GM10248 (cell line): ENCODE data around the gene GRM8.

Experiments used
- CTCF ChIA-PET: fragments of 300-600 bp; sonication (Branson Sonifier 250); formaldehyde crosslinking; extraction: SDS; loops from one replicate; lab custom pipeline; 2021; ENCODE audit warnings: antibody characterized with exemption; lab: Yijun Ruan, JAX
- POLR2A ChIA-PET: fragments of 350-650 bp; sonication (Branson Sonifier 250); formaldehyde crosslinking; extraction: SDS; loops from one replicate; lab custom pipeline; 2020; ENCODE audit warnings: antibody characterized with exemption; lab: Yijun Ruan, JAX
- DNase-seq: peaks from one replicate; pipeline ENCODE4 v3.0.0; 2012; ENCODE audit errors: extremely low spot score
- CTCF ChIP-seq: IDR thresholded peaks from 2 replicates; pipeline ENCODE4 v1.5.1; 2012; ENCODE audit warnings: mild to moderate bottlenecking, low read depth; ENCODE audit errors: extremely low read depth, missing control alignments, control extremely low read depth

The GRM8 gene

GRCh38 chr7:126403040-126403439 is 849.7 kb downstream of the GRM8 start:
- ChIA-PET POLR2A (no interaction called here), CTCF (interaction anchor here (2.0 to 2.1 kb wide), 2 partner anchors 10 to 23 kb away, joined by 6 to 9 read pairs; no protein-coding TSS in a partner anchor)
- TF ChIP-seq CTCF, result no peak
- no peak for DNase-seq

DNA sequence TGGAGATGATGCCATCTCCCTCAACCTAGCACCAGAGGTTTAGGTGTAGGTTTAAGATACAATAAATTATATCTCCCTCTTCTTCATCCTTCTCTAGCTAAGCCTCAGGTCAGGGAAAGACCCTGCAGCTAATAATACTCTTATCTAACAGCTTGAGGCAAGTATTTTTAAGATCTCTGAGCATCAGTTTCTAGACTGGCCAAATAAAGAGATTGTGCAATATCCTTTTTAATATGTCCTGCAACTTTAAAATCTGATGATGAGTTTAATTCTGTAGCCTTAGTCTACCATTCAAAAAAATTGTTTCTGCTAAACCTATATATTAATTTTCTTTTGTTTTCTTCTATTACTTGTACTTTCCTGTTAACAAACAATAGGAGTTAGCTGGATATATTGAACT is 850.8 kb downstream of the GRM8 start:
- ChIA-PET CTCF (interaction anchor here (1.0 to 2.1 kb wide), 3 partner anchors 11 to 401 kb away, joined by 3 to 9 read pairs (median 4); no protein-coding TSS in a partner anchor), POLR2A (no interaction called here)
- TF ChIP-seq CTCF, result no peak
- DNase-seq, result no peak

DNA sequence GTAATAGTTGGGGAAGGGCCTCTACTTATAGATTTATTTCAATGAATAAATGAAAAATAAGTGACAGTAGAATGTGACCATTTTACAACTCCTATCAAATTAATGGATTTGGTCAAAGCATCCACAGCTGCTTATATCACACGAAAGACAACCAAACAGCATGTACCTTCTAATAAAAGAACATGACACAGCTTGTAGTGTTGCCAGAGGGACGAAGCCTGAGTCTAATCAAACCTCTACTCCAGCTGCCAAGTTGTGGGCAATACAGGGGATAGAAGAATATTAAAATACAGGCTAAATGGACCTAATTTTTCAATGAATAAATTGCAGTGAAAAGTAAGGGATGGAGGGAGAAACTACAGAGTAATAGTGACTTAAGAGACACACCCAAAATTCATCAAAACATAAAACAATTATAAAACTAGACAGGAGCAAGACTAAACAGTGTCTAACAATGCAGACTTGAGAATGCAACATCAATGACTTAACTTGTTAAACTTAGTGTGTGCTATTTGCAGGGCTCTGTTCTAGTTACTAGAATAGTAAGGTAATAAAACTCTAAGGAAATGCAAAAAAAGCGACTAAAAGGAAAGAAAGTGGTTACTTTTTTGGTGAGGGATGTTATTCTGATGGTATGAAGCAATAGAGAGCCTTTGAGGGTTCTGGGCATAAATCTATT is 853.8 kb downstream of the GRM8 start:
- no peak for TF ChIP-seq CTCF
- CTCF ChIA-PET, result interaction anchor here (1.4 to 2.0 kb wide), 2 partner anchors 11 to 13 kb away, joined by 5 to 6 read pairs; no protein-coding TSS in a partner anchor
- POLR2A ChIA-PET, result no interaction called here
- DNase-seq, result no peak

GRCh38 chr7:126398285-126398684 is 854.5 kb downstream of the GRM8 start:
- DNase-seq, result no peak
- ChIA-PET POLR2A (no interaction called here), CTCF (interaction anchor here (1.4 to 2.0 kb wide), 2 partner anchors 11 to 14 kb away, joined by 5 to 6 read pairs; no protein-coding TSS in a partner anchor)
- TF ChIP-seq CTCF, result no peak

DNA sequence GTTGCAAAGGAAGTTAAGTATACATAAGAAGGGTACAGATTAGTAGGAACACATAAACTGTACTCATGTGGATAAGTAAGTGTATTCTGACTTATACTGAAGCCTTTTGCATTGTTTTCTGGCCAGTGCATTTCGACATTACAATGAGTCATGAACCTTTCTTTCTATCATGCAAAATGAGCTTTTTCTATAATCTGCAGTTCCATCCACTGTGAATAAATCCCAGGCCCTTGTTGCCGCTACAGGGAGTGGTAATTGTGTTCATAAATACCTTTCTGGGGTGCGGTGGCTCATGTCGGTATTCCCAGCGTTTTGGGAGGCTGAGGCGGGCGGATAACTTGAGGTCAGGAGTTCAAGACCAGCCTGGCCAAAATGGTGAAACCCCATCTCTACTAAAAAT is 858.3 kb downstream of the GRM8 start:
- TF ChIP-seq CTCF, result no peak
- CTCF ChIA-PET, result interaction anchor here (1.3 kb wide), 1 partner anchor 18 kb away, joined by 3 read pairs; no protein-coding TSS in a partner anchor
- POLR2A ChIA-PET, result no interaction called here
- no peak for DNase-seq
